HFFc6 (cell line): Measurements from ENCODE around the gene PRSS57. TPM values are rescaled to one million over a fixed set of nuclear protein-coding genes. Genes with fewer than 3 reads are reported as not detected.

Experiments used
- DNase-seq: peaks from one replicate; pipeline ENCODE4 v3.0.0-alpha.2; 2018
- H3K27ac Mint-ChIP-seq: 2 replicates; pipeline ENCODE4 v1.8.0; 2020; ENCODE audit warnings: mild to moderate bottlenecking, mixed read lengths
- H3K27me3 Mint-ChIP-seq: 2 replicates; pipeline ENCODE4 v1.8.0; 2021; ENCODE audit warnings: mild to moderate bottlenecking, moderate library complexity, mixed read lengths; ENCODE audit not compliant: insufficient read depth
- H3K36me3 Mint-ChIP-seq: 2 replicates; pipeline ENCODE4 v1.8.0; 2021; ENCODE audit warnings: low read depth, mixed read lengths
- H3K4me1 Mint-ChIP-seq: 2 replicates; pipeline ENCODE4 v1.8.0; 2020; ENCODE audit warnings: low read depth, mixed read lengths
- H3K4me3 Mint-ChIP-seq: 2 replicates; pipeline ENCODE4 v1.8.0; 2020; ENCODE audit warnings: mild to moderate bottlenecking, moderate library complexity, mixed read lengths
- H3K9me3 Mint-ChIP-seq: 2 replicates; pipeline ENCODE4 v1.8.0; 2020; ENCODE audit warnings: mild to moderate bottlenecking, mixed read lengths
- total RNA-seq, 6 experiments: library from RNA; stranded (reverse); fragmentation: NEBNext Ultra II Directional; extraction: Animal tissue kit (Norgen Biotek cat#: 25700); gene quantifications; 2 replicates in 1 of 6; 3 replicates in 5 of 6; pipeline ENCODE4 v1.2.3, GENCODE V29; 2021
- TF ChIP-seq, protein P1 (sequence below): fragments of 200-600 bp; sonication (generic); IDR thresholded peaks from 2 replicates; pipeline ENCODE4 v1.5.0; 2021; ENCODE audit warnings: antibody characterized with exemption, mild to moderate bottlenecking

PRSS57 gene
- total RNA-seq, 6 experiments from 2014 or later, result not detected

DNA sequence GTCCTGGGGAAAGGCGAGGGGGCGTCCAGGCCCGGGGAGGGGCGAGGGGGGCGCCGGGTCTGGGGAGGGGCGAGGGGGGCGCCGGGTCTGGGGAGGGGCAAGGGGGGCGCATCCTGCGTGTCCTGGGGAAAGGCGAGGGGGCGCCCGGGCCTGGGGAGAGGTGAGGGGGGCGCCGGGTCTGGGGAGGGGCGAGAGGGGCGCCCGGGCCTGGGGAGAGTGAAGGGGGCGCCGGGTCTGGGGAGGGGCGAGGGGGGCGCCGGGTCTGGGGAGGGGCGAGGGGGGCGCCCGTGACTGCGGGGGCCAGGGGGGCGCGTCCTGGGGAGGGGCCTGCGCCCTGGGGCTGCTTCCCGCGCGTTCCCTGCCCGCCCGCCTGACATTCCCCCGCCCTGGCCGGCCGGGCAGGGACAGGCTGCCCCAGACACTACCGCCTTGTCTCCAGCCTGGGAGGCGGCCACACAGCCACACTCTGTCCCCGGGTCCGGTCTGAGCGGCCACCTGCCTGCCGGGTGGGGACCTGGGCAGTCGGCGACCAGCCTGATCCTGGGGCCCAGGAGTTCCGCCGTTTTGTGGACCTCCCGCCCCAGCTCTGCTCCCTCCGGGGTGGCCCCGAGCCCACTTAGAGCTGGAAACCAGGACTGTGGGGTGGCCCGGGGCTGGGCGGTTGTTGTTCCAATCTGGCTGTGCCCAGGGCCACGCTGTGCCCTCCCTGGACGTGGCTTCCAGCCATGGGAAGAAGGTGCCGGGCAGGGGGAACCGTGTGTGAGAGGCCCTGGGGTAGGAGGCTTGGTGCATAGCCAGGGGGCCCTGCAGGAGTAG, 25.3 kb upstream of the PRSS57 start:
- no peak for DNase-seq
- H3K4me3 Mint-ChIP-seq, result no peak overlapping the region
- no peak overlapping the region for H3K27ac Mint-ChIP-seq
- H3K9me3 Mint-ChIP-seq, result peaks cover 5% of the 10 kb centered on the region
- no peaks in the 10 kb centered on the region for H3K4me1 Mint-ChIP-seq
- TF ChIP-seq, protein P1, sequence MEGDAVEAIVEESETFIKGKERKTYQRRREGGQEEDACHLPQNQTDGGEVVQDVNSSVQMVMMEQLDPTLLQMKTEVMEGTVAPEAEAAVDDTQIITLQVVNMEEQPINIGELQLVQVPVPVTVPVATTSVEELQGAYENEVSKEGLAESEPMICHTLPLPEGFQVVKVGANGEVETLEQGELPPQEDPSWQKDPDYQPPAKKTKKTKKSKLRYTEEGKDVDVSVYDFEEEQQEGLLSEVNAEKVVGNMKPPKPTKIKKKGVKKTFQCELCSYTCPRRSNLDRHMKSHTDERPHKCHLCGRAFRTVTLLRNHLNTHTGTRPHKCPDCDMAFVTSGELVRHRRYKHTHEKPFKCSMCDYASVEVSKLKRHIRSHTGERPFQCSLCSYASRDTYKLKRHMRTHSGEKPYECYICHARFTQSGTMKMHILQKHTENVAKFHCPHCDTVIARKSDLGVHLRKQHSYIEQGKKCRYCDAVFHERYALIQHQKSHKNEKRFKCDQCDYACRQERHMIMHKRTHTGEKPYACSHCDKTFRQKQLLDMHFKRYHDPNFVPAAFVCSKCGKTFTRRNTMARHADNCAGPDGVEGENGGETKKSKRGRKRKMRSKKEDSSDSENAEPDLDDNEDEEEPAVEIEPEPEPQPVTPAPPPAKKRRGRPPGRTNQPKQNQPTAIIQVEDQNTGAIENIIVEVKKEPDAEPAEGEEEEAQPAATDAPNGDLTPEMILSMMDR, result no peak
- peaks cover 4% of the 10 kb centered on the region for H3K36me3 Mint-ChIP-seq
- H3K27me3 Mint-ChIP-seq, result peaks cover 18% of the 10 kb centered on the region

DNA sequence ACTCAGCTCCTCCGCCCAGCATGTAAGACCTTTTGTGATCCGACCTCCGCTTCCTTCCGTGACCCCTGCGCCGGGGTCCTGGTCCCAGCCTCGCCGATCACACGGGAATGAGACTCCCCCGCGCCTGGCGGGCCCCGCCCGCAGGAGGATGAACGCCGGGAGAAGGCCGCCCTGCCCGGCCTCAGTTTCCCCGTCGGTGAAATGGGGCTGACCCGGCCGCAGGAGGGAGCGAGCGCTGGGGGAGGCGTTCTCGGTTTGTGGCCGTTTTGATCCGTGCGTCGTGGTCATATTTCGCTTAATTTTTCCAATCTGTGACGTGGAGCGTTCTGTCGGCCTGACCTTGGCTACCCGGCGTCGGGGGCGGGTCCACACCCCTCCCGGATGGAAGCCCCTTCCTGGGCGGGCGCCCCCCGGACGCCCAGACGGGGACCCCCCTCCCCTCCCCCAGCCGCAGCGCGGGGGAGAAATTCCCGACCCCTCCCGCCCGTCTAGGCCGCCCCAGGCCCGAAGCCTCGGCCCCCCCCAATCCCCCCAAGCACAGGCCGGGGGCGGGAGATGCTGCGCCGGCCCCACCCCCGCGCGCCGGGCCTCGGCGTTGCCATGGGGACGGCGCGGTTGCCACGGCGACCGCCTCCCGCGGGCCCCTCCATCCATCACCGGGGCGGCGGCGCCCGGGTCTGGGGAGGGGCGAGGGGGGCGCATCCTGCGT, 24.5 kb upstream of the PRSS57 start:
- Mint-ChIP-seq H3K9me3 (peaks cover 10% of the 10 kb centered on the region), H3K4me1 (no peaks in the 10 kb centered on the region), H3K36me3 (peaks cover 9% of the 10 kb centered on the region), H3K27me3 (peaks cover 18% of the 10 kb centered on the region), H3K4me3 (no peak overlapping the region), H3K27ac (no peak overlapping the region)
- DNase-seq, result no peak
- TF ChIP-seq, protein P1, result no peak

DNA sequence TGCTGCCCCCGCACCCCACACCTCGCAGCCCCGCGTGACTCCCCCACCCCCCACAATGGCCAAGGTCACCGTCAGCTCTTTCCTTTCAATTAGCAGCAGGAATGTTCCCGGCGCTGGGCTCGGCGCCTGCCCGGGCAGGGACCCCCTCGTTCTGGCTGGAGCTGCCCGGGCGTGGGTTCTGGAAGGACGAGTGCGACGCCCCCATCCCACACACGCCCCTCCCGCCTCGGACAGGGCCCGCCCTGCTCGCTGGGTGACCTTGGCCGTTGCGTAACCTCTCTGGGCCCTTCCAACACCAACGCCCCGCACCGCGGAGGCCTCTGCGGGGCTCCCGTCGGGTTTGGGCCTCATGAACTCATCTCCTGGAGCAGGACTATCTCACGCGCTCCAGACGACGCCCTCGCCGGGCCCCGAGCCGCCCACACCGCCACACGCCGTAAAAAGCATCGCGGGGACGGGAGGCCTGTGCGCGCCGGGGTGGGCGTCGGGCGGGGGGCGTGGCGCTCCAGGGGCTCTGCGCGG, 23.8 kb upstream of the PRSS57 start:
- Mint-ChIP-seq H3K4me1 (no peaks in the 10 kb centered on the region), H3K27me3 (peaks cover 18% of the 10 kb centered on the region), H3K4me3 (no peak overlapping the region), H3K9me3 (peaks cover 10% of the 10 kb centered on the region), H3K36me3 (peaks cover 9% of the 10 kb centered on the region), H3K27ac (no peak overlapping the region)
- TF ChIP-seq, protein P1, result no peak
- DNase-seq, result no peak

DNA sequence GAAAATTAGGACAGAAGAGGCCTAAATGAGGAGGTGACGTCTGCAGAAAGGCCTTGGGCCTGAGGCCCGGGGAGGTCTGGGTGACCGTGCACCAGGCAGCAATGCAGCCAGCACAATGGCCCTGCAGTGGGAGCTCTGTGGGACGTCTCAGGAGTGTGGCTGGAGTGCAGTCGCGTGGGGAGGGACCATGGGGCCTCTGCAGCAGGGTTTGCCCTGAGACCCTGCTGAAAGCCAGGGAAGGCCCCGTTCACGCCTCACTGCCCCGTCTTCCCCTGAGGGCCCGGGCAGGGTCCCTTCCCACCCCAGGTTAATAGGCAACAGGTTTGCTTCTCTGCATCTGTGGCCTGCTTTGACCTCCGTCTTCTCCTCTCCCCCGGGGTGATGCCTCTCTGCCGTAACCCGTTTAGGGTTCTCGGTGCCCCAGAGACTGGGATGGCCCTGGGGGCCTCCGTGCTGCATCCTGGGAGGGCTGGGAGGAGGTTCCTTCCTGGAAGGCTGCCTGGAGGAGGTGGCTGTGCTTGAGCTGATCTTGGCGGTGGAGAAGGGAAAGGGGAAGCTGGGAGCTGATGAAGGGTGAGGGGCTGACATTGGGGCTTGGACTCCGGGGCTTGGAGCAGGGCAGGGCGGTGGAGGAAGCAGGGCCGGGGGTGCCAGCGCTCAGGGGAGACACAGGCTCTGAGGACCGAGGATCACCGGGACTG, 23.1 kb upstream of the PRSS57 start:
- H3K4me1 Mint-ChIP-seq, result no peaks in the 10 kb centered on the region
- no peak overlapping the region for H3K27ac Mint-ChIP-seq
- TF ChIP-seq, protein P1, result no peak
- H3K36me3 Mint-ChIP-seq, result peaks cover 9% of the 10 kb centered on the region
- H3K4me3 Mint-ChIP-seq, result no peak overlapping the region
- peaks cover 20% of the 10 kb centered on the region for H3K27me3 Mint-ChIP-seq
- DNase-seq, result no peak
- peaks cover 10% of the 10 kb centered on the region for H3K9me3 Mint-ChIP-seq

DNA sequence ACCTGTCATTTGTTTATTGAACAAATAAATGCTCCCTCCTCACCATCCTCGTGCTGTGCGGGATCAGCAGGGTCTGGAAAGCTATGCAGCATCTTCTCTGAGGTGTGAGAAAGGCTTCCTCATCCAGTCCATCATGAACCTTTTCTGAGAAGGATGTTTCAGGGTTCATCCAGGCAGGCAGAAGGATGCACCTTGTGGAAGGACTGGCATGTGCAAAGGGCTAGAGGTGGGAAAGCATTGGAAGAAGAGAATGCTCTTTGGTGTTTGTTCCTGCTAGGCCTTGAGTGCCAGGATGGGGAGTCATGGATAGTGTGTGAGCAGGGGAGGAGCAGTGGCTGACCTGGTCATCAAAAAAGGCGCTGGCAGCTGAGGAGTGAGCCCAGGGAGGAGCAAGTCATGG, 20.1 kb upstream of the PRSS57 start:
- Mint-ChIP-seq H3K27me3 (peaks cover 37% of the 10 kb centered on the region), H3K27ac (no peak overlapping the region), H3K9me3 (peaks cover 10% of the 10 kb centered on the region), H3K36me3 (peaks cover 9% of the 10 kb centered on the region), H3K4me1 (no peaks in the 10 kb centered on the region), H3K4me3 (no peak overlapping the region)
- TF ChIP-seq, protein P1, result no peak
- DNase-seq, result no peak
